Cortex of kidney (tissue), 1 donor: ENCODE measurements around the gene SERPINE1.

Experiments used
- DNase-seq: peaks from one replicate; lab custom pipeline; 2025; lab: John Stamatoyannopoulos, UW

Gene SERPINE1

DNA sequence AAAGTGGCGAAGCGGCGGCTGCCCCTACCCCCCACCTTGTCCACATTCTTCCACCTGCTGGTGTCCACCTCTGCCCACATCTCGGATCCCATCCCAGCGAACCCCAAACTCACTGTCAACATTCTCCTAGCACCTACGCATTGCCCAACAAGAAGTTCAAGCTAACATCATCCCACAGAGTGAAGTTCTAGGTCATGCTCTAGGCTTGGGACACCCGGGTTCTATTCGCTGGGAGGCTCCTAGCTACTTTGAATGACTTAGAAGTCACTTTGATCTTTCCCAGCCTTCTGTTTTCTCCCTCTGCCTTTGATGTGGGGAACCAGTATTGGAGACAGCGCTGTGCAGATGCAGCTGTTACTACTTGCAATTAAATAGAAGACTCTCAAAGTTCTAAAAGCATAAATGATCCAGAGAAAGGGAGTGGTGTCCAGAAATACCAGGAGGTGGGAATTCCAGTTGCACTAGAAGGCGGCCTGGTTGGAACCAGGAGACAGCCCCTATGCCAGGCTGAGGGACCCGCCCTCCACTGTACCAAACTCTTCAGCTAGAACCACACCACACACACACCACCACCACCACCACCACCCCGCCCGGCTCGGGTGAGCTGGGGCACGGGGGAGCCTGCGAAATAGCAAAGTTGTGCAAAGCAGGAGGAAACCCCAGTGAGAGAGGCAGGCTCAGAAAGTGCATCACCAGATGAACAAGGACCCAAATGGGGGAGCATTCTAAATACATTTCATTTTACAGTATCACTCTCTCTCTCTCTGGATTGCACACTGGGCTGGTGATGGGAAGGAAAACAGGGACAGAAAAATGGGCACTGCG, 43.9 kb downstream of the SERPINE1 start:
- no peak for DNase-seq

DNA sequence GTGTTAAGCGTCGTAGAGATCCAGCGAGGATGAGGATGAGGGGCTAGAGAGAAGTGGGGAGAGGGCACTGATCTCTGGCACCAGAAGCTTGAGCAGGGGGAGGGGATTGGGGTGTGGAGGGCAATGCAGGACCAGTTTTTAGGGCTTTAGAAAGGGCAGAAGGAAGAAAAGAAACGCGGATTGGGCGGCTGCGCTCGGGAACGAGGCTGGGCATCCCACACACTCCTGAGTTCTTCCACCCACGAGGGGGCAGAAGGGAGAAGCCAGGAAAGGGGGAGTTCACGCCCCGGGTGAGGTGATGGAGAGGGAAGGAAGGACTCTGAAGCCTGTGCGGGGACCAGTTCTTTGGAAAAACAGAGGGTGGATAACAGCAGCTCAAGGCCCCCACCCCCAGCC, 44.5 kb downstream of the SERPINE1 start:
- no peak for DNase-seq

GRCh38 chr7:101172005-101172853, 45.3 kb downstream of the SERPINE1 start:
- no peak for DNase-seq

DNA sequence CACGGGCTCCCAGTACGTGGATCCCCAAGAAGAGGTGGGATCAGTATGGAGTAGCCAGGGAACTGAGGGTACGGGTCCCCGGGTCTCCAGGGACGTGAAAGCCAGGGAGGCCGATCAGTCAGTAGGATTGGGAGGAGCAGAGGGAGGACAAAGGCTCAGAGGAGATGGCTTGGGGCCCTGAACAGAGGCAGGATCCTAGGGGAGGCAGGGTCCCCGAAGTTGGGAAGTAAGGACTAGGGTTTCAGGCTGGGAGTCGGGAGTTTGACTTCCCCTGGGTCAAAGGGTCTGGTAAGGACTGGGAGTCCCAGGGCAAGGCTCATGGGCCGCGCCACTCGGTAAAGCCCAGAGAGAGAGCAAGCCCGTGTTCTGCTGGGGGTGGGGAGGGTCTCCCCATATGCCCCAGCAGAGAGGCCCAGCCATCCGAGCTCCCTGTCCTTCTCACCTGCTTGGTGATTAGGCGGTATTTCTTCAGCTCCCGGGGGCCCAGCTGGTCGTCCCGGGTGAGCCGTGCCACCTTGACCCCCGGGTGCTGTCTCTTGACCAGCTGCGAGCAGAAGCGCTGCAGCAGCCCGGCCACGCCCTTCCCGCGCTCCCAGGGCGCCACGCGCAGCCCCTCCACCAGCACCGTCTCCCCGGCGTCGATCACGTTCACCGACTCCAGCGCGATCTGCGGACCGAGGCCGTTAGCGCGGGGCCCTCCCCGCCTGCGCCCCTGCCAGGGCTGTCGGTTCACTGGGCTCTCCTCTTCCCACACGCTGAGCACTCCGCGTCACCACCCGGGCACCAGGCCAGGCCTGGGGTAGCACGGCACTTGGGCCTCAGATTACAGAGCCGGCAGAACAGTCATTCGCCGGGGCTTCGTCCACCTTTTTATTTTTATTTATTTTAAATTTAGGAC, 46.2 kb downstream of the SERPINE1 start:
- DNase-seq = no peak

DNA sequence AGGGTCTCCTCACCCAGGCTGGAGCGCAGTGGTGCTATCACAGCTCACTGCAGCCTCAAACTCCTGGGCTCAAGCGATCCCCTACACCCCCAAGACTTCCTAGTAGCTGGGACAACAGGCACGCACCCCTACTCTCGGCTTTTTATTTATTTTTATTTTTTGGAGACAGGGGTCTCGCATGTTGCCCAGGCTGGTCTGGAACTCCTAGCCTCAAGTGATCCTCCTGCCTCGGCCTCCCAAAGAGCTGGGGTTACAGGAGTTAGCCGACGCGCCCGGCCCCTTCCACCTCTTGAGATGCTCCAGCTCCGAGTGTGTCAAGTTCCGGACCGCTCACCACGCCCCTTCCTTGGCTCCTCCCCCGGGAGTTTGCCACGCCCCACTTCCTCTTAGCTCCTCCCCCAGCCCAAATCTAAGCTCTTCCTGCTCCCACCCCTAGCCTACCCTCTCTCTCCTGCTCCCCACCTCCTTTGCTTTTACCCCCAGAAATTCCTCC, 46.9 kb downstream of the SERPINE1 start:
- no peak for DNase-seq

DNA sequence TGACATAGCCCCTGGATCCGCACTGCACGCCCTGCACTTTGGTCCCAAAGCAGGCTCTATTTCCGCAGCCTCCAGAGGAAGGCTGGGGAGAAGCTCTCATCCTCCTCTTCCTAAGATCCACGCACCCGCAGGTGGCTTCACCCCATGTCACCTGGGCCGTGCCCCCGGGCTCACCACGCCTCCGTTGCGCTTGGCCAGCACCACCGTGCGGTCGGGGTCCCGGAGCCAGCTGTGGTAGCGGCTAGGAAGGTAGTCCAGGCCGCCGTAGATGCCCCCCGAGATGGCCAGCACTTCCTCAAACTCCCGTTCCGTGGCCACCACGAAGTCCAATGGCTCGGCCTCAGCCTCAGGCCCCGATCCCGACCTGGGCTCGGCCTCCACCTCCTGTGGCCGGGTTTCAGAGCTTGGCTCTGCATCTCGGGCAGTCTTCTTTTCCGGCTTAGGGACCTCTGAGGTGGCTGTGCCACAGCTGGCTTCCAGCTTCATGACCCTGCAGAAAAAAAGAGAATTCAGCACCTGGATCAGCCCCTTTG, 47.5 kb downstream of the SERPINE1 start:
- DNase-seq = no peak

GRCh38 chr7:101175664-101176063, 48.8 kb downstream of the SERPINE1 start:
- no peak for DNase-seq

- DNase-seq = no peak
Observed at GRCh38 chr7:101177644-101178043, 50.7 kb downstream of the SERPINE1 start.

GRCh38 chr7:101179117-101179516, 52.2 kb downstream of the SERPINE1 start:
- no peak for DNase-seq

DNA sequence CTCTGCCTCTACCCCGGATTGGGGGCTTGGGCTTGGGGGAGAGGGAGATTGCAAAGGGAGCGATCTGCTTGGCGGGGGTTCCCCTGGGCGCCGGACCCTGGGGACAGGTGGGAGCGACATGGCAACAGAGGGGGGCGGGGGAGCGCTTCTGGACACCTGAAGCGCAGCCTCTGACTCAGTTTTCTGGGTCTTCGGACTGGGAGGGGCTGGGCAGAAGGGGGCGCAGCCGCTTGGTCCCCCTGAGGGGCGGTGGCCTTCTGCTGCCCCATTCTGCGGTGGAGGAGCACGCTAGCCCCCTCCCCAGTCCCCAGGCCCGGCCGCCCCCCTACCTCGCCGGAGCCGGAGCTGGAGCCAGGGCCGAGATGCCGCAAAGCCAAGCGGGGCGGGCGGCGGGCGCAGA, 52.8 kb downstream of the SERPINE1 start:
- no peak for DNase-seq

- DNase-seq = no peak
Observed at GRCh38 chr7:101180130-101180755, 53.3 kb downstream of the SERPINE1 start, which contains the start of gene NAT16. Gene NAT16, minus strand, starts transcription at chr7:101180293. Its CDS starts 5,486 bp downstream, at chr7:101174807.

DNA sequence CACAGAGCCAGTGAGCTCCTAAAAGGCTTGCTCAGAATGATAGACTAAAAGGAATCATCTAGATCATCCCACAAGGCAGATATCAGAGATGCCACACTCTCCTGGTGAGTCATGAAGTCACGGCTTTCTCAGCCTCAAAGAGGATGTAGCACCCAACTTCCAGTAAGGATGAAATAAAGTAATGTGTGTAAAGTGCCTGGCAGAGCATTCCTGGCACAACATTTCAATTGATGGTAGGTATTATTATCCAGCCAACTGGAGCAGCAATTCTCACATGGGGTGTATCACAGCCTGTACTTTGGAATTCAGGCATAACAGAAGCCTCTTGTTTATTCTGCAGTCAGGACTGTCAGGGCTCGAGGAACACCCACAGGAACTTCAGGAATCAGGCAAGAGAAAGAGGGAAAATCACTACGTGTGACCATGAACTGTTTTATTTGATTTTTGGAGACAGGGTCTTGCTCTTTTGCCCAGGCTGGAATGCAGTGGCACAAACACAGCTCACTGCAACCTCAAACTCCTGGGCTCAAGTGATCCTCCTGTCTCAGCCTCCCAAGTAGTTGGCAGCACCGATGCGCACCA, 58.4 kb downstream of the SERPINE1 start:
- DNase-seq = no peak

- no peak for DNase-seq
Observed at GRCh38 chr7:101186194-101186593, 59.3 kb downstream of the SERPINE1 start.

GRCh38 chr7:101186844-101187428, 60.0 kb downstream of the SERPINE1 start:
- DNase-seq = no peak
